ENCODE results near the gene EMC8. TPM values are rescaled to one million over a fixed set of nuclear protein-coding genes. Genes with fewer than 3 reads are reported as not detected.

Gene EMC8
- total and polyA plus RNA-seq, 4 donors, result 12.0 to 12.4 (median 12.2) TPM

DNA sequence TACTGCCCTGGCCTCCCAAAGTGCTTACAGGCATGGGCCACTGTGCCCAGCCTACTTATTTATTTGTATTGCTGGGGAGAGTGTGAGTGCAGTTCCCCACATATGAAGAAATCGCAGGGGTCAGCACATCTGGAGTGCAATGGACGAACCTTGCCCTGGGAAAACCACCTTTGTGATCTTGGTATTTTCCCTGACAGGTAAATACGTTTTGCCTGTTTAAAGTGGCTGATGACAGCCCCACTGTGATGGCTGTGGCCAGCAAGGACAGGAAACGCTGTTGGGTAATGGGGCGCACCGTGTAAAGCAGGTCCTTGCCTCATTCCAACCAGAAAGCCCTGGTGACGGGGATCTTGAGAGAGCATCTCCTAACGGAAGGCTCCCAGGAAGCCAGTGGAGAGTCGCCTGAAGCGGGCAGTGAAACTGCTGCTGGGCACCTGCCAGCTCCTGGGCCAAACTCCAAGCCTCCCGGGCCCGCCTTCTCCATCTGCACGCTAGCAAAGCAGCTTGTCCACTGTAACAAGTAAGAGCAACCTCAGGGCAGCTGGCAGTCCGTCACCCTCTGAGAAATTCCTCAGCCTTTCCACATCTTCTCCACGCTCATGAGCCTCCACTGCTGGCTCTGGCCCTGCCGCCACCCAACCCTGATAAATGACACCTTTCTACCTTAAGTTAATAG is 17.5 kb downstream of the EMC8 start:
- Histone ChIP-seq H3K27me3 (ENCODE audit: control insufficient read depth in 4 of 4, insufficient read depth in 4 of 4, low read length in 3 of 4) (no peaks in the 10 kb centered on the region), H3K27ac (ENCODE audit: low read depth in 1 of 2, low read length in 2 of 2) (no peak overlapping the region), H3K4me1 (ENCODE audit: control insufficient read depth in 4 of 4, insufficient read depth in 4 of 4, low read length in 3 of 4) (peaks cover 3 to 19% (median 13%) of the 10 kb centered on the region in 4 donors), H3K36me3 (ENCODE audit: control insufficient read depth in 4 of 4, insufficient read depth in 3 of 4, low read depth in 1 of 4, low read length in 3 of 4) (peaks cover 16 to 46% (median 24%) of the 10 kb centered on the region in 4 donors), H3K9ac (ENCODE audit: low read depth in 1 of 2, low read length in 2 of 2) (no peak overlapping the region), H3K4me3 (ENCODE audit: low read depth in 1 of 3, low read length in 3 of 3) (no peak overlapping the region), H3K9me3 (ENCODE audit: control insufficient read depth in 4 of 4, low read length in 3 of 4) (no peaks in the 10 kb centered on the region)
- peak; percentile 39 for DNase-seq (ENCODE audit: low spot score)
- 32% methylated on average over 16 of the region's 16 CpGs for WGBS
- TF ChIP-seq, protein P1, sequence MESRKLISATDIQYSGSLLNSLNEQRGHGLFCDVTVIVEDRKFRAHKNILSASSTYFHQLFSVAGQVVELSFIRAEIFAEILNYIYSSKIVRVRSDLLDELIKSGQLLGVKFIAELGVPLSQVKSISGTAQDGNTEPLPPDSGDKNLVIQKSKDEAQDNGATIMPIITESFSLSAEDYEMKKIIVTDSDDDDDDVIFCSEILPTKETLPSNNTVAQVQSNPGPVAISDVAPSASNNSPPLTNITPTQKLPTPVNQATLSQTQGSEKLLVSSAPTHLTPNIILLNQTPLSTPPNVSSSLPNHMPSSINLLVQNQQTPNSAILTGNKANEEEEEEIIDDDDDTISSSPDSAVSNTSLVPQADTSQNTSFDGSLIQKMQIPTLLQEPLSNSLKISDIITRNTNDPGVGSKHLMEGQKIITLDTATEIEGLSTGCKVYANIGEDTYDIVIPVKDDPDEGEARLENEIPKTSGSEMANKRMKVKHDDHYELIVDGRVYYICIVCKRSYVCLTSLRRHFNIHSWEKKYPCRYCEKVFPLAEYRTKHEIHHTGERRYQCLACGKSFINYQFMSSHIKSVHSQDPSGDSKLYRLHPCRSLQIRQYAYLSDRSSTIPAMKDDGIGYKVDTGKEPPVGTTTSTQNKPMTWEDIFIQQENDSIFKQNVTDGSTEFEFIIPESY (IDR thresholded peaks at IDR 0.05), result no peak
- TF ChIP-seq GABPA (IDR thresholded peaks at IDR 0.05 in 1 of 2, conservative IDR thresholded peaks at IDR 0.05 in 1 of 2) (no peak), SP1 (IDR thresholded peaks at IDR 0.05) (peak; percentile 53), HNF4G (IDR thresholded peaks at IDR 0.05) (peak; percentile 28), RXRA (IDR thresholded peaks at IDR 0.05) (peak; percentile 55 to 60), HNF4A (conservative IDR thresholded peaks at IDR 0.05) (peak; percentile 51 to 80), NR2F2 (IDR thresholded peaks at IDR 0.05) (peak; percentile 37)

DNA sequence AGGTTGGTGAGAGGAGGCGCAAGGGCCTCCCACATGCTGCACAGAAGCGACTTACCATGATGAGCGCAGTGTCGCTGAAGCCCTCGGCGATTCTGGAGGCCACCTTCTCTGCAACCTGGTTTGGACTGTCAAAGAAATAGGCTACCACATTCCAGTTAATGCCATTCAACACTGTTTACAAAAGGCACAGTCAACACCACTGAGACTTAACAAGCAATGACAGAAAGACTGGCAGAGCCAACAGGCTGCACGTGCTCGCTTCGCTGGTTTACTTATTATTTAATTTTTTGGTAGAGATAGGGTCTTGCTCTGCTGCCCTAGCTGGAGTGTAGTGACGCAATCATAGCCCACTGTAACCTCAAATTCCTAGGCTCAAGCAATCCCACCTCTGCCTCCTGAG is 18.2 kb downstream of the EMC8 start:
- Histone ChIP-seq H3K27ac (ENCODE audit: low read depth in 1 of 2, low read length in 2 of 2) (no peak overlapping the region), H3K27me3 (ENCODE audit: control insufficient read depth in 4 of 4, insufficient read depth in 4 of 4, low read length in 3 of 4) (no peaks in the 10 kb centered on the region), H3K4me1 (ENCODE audit: control insufficient read depth in 4 of 4, insufficient read depth in 4 of 4, low read length in 3 of 4) (peaks cover 3 to 19% (median 13%) of the 10 kb centered on the region in 4 donors), H3K9ac (ENCODE audit: low read depth in 1 of 2, low read length in 2 of 2) (no peak overlapping the region), H3K4me3 (ENCODE audit: low read depth in 1 of 3, low read length in 3 of 3) (no peak overlapping the region), H3K36me3 (ENCODE audit: control insufficient read depth in 4 of 4, insufficient read depth in 3 of 4, low read depth in 1 of 4, low read length in 3 of 4) (peaks cover 16 to 41% (median 21%) of the 10 kb centered on the region in 4 donors), H3K9me3 (ENCODE audit: control insufficient read depth in 4 of 4, low read length in 3 of 4) (no peaks in the 10 kb centered on the region)
- no peak for DNase-seq (ENCODE audit: low spot score)
- WGBS, result 87% methylated on average over 10 of the region's 10 CpGs
- no peak for TF ChIP-seq TAF1 (conservative IDR thresholded peaks at IDR 0.05)

DNA sequence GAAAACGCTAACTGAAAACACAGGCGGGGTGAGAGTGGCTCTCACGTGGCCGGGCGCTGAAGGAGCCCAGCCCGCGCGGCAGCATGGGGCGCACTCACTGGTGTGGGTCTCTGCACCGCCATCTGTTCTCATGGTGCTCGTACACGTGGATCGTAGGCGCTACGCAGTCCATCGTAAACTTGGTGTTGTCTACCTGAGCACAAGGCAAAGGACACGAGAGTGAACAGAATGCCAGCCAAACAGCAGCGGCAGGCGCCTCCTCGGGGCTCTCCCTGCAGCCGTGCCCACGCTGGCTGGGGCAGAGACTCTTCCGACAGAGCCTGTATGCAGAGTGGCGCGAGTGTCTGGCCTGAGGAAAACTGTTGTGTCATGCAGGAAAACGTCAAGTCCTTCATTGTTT is 19.1 kb downstream of the EMC8 start:
- no peak for DNase-seq (ENCODE audit: low spot score)
- no peaks in the 10 kb centered on the region for H3K9me3 ChIP-seq (ENCODE audit: control insufficient read depth in 4 of 4, low read length in 3 of 4)
- peaks cover 3 to 19% (median 13%) of the 10 kb centered on the region in 4 donors for H3K4me1 ChIP-seq (ENCODE audit: control insufficient read depth in 4 of 4, insufficient read depth in 4 of 4, low read length in 3 of 4)
- no peaks in the 10 kb centered on the region for H3K27me3 ChIP-seq (ENCODE audit: control insufficient read depth in 4 of 4, insufficient read depth in 4 of 4, low read length in 3 of 4)
- H3K4me3 ChIP-seq (ENCODE audit: low read depth in 1 of 3, low read length in 3 of 3), result no peak overlapping the region
- 93% methylated on average over 26 of the region's 26 CpGs for WGBS
- H3K36me3 ChIP-seq (ENCODE audit: control insufficient read depth in 4 of 4, insufficient read depth in 3 of 4, low read depth in 1 of 4, low read length in 3 of 4), result peaks cover 16 to 37% (median 21%) of the 10 kb centered on the region in 4 donors
- no peak overlapping the region for H3K9ac ChIP-seq (ENCODE audit: low read depth in 1 of 2, low read length in 2 of 2)
- TF ChIP-seq, protein P2, sequence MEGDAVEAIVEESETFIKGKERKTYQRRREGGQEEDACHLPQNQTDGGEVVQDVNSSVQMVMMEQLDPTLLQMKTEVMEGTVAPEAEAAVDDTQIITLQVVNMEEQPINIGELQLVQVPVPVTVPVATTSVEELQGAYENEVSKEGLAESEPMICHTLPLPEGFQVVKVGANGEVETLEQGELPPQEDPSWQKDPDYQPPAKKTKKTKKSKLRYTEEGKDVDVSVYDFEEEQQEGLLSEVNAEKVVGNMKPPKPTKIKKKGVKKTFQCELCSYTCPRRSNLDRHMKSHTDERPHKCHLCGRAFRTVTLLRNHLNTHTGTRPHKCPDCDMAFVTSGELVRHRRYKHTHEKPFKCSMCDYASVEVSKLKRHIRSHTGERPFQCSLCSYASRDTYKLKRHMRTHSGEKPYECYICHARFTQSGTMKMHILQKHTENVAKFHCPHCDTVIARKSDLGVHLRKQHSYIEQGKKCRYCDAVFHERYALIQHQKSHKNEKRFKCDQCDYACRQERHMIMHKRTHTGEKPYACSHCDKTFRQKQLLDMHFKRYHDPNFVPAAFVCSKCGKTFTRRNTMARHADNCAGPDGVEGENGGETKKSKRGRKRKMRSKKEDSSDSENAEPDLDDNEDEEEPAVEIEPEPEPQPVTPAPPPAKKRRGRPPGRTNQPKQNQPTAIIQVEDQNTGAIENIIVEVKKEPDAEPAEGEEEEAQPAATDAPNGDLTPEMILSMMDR (IDR thresholded peaks at IDR 0.05; ENCODE audit: low read depth, low read length, missing input control), result no peak
- H3K27ac ChIP-seq (ENCODE audit: low read depth in 1 of 2, low read length in 2 of 2), result no peak overlapping the region

All from liver (tissue), 9 donors.